GM19023 (cell line): Measurements from ENCODE around the gene ADAMTS2.

Experiments used
- ATAC-seq: cut with Tn5 transposase; IDR thresholded peaks from one replicate; pipeline ENCODE4 v1.9.1; 2021; ENCODE audit warnings: mild to moderate bottlenecking, moderate library complexity; ENCODE audit not compliant: unreplicated experiment

ADAMTS2 gene

GRCh38 chr5:179149278-179149677 lies 196.0 kb downstream of the ADAMTS2 start:
- no peak for ATAC-seq

GRCh38 chr5:179148703-179149170 lies 196.5 kb downstream of the ADAMTS2 start:
- ATAC-seq = no peak

GRCh38 chr5:179147991-179148702 lies 197.1 kb downstream of the ADAMTS2 start:
- no peak for ATAC-seq

- ATAC-seq = no peak
Observed at GRCh38 chr5:179146277-179146676, 199.0 kb downstream of the ADAMTS2 start.

- ATAC-seq = no peak
Observed at GRCh38 chr5:179143446-179143845, 201.8 kb downstream of the ADAMTS2 start.

GRCh38 chr5:179142434-179143198 lies 202.6 kb downstream of the ADAMTS2 start:
- ATAC-seq = no peak

GRCh38 chr5:179141867-179142266 lies 203.4 kb downstream of the ADAMTS2 start:
- ATAC-seq = no peak

- no peak for ATAC-seq
Observed at GRCh38 chr5:179140293-179140692, 205.0 kb downstream of the ADAMTS2 start.

- no peak for ATAC-seq
Observed at GRCh38 chr5:179139936-179140235, 205.4 kb downstream of the ADAMTS2 start.

GRCh38 chr5:179139111-179139935 lies 205.9 kb downstream of the ADAMTS2 start:
- ATAC-seq = no peak

- ATAC-seq = no peak
Observed at GRCh38 chr5:179138568-179138925, 206.7 kb downstream of the ADAMTS2 start.

GRCh38 chr5:179137643-179138567 lies 207.4 kb downstream of the ADAMTS2 start:
- ATAC-seq = no peak

- no peak for ATAC-seq
Observed at GRCh38 chr5:179137016-179137642, 208.1 kb downstream of the ADAMTS2 start.

GRCh38 chr5:179135441-179136215 lies 209.6 kb downstream of the ADAMTS2 start:
- no peak for ATAC-seq

GRCh38 chr5:179135006-179135405 lies 210.3 kb downstream of the ADAMTS2 start:
- ATAC-seq = no peak

GRCh38 chr5:179134511-179134910 lies 210.8 kb downstream of the ADAMTS2 start:
- no peak for ATAC-seq

- ATAC-seq = no peak
Observed at GRCh38 chr5:179132586-179133355, 212.5 kb downstream of the ADAMTS2 start.

GRCh38 chr5:179131886-179132585 lies 213.2 kb downstream of the ADAMTS2 start:
- no peak for ATAC-seq
